ENCODE results near the gene SPIN2B.

The SPIN2B gene

GRCh38 chrX:57070185-57070984 lies 51.0 kb downstream of the SPIN2B start:
- DNase-seq: no peak
